Mammary microvascular endothelial cell (primary cell): ENCODE measurements around the gene CCDC149. TPM values are rescaled to one million over a fixed set of nuclear protein-coding genes. Genes with fewer than 3 reads are reported as not detected.

Experiments
- total RNA-seq: library from RNA; depleted of rRNA; stranded (reverse); fragments of >200 nt; gene quantifications from 2 replicates; pipeline ENCODE4 v1.2.3, GENCODE V29; 2015

CCDC149 gene
- 3.9 and 6.0 TPM in 2 replicates for total RNA-seq

GRCh38 chr4:24912252-24913118 lies at the start of gene CCDC149:
Gene CCDC149, minus strand, starts transcription at chr4:24913042. Its CDS starts 178 bp downstream, at chr4:24912864.

DNA sequence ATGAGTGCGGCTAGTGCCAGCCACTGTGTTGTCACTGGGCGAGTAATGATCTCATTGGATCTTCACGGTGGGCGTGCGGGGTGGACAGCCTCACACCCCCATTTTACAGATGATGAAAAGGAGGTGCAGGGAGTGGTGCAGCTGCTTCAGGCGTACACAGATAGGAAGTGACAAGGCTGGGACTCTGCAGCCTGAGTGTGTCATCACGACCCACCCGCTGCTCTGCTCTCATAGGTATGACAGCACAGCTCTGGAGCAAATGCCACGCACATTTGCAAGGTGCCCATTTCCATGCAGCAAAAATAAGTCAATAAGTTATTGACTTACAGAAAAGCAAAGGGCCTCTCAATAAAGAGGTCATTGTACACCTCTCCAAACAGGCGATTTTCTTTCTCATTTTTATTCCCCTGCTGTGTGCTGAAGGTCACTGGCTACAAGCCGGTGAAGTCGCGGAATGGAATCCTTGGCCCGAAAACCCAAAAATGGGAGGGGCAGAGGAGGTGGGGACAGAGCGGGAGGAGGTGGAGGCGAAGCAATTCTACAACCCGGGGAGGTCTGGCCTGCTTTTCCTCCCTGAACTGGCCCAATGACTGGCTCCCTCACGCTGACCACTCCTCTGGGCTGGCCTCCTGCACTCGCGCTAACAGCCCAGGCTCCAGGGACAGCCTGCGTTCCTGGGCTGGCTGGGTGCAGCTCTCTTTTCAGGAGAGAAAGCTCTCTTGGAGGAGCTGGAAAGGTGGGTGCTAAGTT lies 117.8 kb downstream of the CCDC149 start, which contains the start of gene SOD3:
Gene SOD3 (plus strand): TSS at position 658 of the 750 bp plus-strand sequence. CDS start 3,949 bp downstream, outside the sequence.

Other genes starting within 250 kb of the CCDC149 start
- gene SOD3, start 117.5 kb downstream of the CCDC149 start, total RNA-seq = 0.07 TPM in 1 of 2 replicates, not detected in the other
- gene LGI2, start 117.9 kb upstream of the CCDC149 start, total RNA-seq = not detected in 2 replicates
- gene SEPSECS, start 247.4 kb upstream of the CCDC149 start, total RNA-seq = 4.0 and 4.1 TPM in 2 replicates